Measurements from ENCODE around the gene PPP1R13B.

Gene PPP1R13B

DNA sequence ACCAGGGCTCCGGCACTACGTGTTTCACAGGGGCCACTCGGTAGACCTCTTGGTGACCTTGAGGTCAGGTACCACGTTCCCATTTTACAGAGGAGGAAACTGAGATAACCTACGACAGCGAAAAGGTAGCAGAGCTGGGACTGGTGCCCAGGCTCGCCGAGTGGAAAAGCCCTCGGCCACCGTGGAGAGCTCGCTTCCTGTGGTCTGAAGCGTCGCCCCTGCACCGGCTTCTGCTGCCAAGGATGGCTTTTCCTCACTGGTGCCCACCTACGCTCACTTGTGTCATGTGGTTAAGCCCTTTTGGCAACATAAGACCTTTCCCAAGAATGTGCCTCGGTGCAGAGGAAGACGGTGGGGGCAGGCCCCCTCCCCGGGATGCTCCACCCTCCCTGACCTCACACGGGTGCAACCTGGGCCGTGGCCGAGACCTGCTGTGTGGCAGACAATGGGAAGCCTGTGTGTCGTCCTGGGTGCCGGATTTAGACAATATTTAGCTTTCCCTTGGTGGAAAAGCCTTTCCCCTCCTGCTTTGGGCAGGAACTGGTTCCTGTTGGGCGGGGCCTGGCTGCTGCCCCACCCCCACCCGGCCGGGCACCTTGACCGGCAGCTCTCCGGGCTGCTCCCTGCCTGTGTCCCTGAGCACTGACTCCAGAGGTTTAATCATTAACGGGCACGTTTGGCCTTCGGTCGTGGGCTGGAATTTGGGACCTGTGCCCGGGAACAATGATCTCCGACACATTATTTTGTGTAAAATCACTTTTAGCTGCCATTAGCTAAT is 32.4 kb upstream of the PPP1R13B start:
- no peak for DNase-seq

DNA sequence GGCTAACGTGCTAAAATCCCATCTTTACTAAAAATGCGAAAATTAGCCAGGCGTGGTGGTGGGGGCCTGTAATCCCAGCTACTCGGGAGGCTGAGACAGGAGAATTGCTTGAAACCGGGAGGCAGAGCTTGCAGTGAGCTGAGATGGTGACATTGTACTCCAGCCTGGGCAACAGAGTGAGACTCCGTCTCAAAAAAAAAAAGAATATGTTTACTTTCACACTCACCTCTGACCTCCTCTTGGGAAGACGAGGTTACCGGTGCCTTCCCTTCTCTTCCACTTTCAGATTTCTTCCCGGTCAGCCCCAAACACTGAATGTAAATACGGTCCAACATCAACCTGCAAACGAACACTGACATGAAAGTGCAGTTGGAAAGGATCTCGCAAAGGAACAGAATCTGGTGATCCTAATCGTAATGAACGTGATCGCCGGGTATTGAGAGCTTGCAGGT is 31.8 kb upstream of the PPP1R13B start:
- no peak for DNase-seq

DNA sequence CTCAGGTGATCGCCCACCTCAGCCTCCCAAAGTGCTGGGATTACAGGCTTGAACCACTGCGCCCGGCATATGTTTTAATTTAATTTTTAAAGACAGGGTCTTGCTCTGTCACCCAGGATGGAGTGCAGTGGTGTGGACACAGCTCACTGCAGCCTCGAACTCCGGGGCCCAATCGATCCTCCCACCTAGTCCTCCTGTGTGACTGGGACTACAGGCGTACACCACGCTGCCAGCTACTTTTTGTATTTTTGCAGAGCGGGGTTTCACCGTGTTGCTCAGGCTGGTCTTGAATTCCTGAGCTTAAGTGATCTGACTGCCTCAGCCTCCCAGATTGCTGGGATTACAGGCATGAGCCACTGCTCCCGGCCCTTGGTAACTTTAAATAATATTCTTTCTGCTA is 30.8 kb upstream of the PPP1R13B start:
- no peak for DNase-seq

DNA sequence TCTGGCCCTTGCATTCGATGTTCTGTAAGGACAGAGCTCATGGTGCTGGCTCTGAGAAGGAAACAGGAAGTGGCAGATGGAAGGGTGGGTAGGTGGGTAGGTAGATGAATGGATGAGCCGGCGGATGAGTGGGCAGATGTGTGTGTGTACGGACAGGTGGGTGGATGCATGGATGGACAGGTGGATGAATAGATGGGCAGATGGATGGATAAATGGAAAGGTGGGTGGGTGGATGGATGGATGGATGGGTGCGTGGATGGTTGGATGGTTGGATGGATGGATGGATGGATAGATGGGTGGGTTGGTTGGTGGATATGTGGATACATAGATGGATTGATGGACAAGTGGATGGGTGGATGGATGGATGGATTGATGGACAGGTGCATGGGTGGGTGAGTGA is 27.6 kb upstream of the PPP1R13B start:
- no peak for DNase-seq

DNA sequence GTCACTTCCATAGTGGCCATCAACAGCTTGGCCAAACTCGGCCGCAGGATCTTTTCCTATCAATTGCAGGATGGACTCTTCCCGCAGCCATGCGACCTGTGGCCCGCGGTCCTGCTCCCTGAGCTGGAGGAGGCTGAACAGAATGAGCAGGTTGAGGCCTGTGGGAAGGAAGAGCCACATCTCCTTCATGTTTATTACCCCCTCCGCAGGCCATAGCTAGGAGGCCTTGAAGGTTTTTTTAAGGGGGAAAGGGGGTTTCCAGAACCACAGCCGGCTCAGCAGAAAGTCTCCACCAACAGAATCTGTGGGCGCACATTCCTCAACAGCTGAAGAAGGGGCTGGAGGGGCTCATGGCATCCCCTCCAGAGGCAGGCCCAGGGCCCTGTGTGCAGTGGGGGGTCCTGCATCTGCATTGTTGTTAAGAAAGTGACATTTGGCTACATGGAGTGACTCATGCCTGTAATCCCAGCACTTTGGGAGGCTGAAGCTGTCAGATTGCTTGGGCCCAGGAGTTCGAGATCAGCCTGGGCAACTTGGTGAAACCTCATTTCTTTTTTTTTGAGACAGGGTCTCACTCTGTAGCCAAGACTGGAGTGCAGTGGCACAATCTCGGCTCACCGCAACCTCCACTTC is 25.2 kb upstream of the PPP1R13B start:
- DNase-seq, result no peak

DNA sequence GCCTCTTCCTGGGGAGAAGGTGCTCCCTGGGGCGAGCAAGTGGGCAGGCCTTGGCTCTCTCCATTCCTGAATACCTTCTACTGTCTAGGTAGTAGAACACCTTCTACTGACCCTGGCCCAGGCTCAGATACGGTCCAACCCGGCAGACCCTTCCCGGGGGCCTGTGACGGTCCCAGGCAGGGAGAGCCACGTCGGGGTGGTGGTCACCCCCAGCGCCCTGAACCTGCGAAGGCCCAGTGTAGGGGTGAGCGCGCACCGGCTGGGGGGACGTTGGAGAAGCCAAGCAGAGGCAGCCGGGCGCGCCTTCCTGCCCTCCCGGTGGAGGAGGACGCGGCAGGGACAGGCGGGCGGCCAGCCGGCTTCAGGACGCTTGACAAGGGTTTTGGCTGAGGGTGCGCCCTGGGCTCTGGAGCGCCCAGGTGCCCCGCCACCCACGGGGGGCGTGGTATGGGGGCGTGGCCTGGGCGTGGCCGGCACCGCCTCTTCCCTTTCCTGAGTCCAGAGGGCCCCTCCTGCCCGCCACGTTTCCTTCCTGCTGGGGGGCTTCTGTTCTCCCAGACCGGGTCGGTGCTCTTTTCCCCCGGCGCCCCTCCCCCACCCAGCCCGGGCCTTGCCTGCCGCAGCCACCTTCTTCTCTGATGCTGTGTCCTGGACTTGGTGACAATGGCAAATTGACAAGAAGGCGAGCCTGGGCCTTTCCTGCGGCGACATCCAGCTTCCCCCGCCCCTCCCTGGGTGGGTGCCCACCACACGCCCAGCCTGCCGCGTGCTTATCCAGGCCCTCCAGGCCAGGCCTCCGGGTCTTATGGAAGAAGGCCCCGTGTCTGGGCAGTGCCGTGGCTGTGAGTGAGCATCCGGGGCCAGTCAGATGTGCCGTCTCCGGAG is 24.5 kb upstream of the PPP1R13B start:
- DNase-seq, result peak; percentile 18 to 74 (median 45)

DNA sequence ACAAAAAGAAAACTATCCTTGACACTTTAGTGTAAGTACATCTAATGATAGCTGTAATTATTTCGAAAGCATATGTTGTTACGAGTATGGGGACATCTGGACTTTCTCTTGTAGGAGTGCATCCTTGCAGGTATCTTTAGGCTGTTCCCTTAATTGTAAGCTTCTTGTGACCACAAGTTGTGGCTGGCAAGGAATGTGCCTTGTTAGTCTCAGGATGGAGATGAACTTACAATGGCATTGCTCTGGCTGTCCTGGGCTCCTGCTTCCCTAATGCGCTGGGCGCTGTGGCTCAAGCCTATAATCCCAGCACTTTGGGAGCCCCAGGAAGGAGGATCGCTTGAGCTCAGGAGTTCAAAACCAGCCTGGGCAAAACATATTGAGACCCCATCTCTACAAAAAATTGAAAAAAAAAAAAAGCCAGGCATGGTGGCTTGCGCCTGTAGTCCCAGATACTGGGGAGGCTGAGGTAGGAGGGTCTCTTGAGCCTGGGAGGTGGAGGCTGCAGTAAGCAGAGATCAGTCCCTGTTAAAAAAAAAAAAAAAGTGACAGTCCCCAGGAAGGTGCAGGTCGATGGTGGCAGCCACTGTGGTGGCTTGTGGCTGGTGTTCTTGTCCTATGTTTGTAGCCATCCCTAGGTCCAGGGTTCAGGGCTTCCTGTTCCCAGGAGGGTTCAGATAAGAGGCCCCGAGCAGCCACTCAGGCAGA is 23.7 kb upstream of the PPP1R13B start:
- DNase-seq, result no peak

DNA sequence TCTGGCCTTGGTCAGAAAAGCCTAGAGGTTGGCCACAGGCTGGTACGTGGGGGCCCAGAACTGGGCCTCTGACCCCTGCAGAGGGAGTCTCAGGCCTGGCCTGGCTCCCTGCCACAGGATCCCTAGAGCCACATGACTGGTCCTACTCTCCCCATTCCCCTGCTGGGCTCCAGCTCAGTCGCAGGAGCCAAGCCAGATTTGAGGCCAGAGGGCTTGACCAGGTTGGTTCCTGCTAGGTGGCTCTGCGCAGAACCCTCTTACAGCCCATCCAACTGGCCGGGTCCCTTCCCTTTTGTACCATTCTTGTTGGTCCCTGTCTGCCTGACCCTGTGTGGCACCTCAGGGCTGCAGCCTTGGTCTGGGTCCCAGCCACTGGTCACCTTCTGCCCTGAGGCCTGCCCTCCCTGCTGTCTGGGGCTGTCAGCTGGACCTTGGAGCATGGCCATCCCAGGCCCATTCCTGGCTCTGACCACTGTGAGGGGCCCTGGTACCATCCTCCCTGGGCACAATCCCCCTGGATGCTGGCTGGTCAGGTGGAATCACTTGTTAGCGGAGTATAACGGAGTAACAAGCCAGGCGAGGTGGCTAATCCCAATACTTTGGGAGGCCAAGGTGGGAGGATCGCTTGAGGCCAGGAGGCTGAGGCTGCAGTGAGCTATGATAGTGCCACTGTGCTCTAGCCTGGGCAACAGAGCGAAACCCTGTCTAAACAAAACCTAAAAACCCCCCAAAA is 22.9 kb upstream of the PPP1R13B start:
- DNase-seq, result no peak

DNA sequence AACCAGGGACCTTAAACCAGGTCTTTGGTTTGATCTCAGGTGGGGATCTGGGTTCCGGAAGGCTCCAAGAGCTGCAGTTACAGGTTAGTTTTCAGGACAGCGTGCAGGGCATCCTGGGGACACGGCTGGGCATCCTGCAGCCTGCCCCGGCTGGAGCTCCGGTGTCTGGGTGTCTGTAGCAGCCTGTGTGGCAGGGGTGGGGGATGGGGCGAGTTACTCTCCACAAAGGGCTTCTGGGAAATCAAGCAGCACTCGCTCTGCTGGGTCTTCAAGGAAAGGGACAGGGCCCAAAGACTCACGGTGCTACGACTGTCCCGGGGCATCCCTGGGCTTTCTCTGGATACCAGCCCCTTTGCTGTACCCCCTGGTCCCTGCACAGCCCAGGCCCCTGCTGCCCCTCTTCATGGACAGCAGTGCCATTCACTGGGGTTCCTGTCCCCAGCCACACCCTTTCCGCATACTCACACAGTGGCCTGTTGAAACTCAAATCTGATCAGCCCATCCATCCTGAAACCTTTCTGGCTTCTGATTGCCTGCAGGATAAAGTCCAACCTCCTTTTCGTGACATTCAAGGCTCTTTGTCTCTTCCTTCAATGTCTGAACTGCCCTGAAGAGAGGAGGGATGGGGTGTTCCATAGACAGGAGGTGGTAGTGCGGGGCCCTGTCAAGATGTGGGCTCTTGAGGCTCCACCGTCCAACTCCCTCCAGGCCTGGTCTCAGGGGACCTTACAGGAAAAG is 22.2 kb upstream of the PPP1R13B start:
- no peak for DNase-seq

DNA sequence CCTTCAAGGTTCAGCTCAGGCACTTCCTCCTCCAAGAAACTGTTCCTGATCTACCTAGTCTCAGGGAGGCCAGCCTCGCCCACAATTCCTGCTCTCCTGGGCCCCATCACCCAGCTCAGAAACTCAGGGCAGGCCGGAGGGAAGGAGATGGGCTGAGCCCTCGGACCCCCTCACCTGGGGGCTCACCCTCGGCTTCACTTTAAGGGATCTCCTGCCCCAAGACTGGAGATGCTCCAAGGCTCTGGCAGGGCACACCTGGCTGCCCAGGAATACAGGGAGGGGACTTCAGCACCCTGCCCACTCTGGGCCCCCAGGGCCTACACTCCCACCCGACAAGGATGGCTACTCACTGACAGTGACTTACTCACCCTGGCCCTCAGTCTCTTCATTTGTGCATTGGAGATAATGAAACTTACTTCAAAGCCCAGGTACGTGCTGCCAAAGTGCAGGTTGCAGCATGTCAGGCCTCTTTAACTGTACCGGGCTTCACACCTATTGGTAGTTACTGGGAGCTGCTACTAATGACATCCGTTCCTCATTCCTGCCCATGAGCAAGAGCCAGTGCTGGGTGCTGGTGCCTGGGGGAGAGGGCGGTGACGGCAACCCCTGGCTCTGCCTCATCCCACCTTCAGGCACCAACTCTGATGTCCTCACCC is 21.0 kb upstream of the PPP1R13B start:
- DNase-seq, result no peak

DNA sequence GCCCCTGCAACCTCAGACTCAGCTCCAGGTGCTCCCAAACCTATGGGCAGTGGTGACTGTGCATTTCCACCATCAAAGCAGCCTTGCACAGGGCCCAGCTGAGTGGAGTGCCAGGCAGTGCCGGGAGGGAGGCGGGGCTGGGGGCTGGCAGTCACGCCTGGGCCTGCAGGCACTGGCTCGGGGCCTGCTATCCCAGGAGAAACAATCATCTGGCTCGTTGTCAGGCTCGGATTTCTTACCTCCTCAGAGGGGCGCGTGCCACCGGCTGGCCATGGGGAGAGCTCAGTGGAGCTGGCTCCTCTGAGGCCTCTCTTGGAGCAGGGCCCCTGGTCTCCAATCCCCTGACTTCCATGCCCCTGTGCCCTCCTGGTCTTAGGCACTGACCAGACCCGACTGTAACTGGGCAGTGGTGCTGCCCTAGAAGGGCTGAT is 20.2 kb upstream of the PPP1R13B start:
- no peak for DNase-seq

DNA sequence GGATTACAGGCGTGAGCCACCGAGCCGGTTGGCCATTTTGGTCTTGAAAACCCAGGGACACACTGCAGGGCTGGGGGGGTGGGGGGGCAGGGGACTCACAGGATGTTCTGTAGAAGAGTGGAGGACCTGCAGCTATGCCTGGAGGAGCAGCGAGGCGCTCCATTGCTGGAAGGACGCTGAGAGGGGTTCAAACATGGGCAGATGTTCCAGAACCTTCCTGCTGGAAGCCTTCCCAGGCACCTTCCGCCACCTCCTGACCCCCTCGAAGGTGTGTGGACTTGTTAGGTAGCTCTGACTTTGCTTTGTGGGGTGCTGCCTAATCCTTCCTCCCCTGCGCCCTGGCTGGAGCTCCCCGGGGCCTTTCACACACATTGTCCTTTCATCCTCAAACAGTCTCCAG is 19.6 kb upstream of the PPP1R13B start:
- no peak for DNase-seq

DNA sequence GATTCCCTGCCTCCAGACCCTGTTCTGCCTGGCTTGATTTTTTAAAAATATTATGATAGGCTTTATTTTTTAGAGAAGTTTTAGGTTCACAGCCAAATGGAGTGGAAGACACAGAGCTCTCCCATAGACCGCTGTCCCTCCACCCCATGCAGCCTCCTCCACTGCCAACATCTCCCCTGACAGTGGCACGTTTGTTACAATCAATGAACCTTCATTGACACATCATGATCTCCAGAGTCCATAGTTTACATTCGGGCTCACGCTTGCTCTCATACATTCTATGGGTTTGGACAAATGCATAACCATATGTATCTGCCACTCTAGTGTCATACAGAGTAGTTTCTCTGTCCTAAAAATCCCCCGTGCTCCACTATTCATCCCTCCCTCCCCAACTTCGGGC is 15.9 kb upstream of the PPP1R13B start:
- DNase-seq, result no peak

DNA sequence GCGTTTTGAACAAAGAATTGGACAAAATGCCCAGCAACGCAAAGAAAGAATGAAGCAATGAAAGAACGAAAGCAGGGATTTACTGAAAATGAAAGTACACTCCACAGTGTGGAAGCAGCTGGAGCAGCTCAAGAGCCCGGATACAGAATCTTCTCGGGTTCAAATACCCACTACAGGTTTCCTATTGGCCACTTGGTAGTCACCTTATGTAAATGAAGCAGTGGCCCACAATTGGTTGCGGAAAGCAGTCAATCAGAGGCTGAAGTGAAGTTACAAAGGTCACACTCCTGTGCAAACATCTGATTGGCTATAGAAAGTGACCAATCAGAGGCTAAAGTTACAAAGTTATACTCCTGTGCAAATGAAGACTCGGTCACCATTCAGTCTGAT is 15.0 kb upstream of the PPP1R13B start:
- no peak for DNase-seq

DNA sequence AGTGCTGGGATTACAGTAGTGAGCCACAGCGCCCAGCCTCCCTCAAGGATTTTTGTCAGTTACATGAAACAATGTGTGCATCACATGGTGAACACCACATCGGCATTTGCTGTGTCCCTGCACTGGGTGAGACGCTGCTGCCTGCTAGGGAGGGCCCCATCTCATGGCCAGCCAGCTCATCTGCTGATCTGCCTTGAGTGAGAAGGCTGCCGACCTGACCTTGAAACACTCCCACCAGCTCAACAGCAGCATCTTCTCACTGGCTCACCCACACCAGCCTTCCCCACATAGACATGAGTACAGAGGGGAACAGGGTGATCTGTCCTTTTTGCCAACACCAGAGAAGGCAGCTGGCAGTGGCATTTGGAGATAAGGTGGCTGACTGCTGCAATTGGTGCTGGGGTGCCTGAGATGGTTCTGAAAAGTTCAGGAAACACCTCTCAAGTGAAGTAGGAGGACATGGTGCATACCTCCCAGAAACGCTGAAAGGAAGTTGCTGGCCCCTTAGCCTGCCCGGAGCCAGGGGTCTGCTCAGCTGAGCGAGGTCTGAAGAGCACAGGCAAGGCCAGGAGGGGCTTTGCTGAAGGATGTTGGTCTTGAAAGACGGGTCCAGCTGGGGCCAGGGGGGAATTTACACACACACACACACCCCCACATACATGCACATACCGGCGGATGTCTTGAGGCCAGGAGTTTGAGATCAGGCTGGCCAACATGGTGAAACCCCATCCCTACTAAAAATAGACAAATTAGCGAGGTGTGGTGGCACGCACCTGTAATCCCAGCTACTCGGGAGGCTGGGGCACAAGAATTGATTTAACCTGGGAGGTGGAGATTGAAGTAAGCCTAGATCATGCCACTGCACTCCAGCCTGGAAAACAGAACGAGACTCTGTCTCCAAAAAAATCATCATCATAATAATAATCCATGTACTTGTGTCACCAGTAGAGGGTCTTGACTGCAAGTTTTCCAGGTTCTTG is 14.3 kb upstream of the PPP1R13B start:
- no peak for DNase-seq

DNA sequence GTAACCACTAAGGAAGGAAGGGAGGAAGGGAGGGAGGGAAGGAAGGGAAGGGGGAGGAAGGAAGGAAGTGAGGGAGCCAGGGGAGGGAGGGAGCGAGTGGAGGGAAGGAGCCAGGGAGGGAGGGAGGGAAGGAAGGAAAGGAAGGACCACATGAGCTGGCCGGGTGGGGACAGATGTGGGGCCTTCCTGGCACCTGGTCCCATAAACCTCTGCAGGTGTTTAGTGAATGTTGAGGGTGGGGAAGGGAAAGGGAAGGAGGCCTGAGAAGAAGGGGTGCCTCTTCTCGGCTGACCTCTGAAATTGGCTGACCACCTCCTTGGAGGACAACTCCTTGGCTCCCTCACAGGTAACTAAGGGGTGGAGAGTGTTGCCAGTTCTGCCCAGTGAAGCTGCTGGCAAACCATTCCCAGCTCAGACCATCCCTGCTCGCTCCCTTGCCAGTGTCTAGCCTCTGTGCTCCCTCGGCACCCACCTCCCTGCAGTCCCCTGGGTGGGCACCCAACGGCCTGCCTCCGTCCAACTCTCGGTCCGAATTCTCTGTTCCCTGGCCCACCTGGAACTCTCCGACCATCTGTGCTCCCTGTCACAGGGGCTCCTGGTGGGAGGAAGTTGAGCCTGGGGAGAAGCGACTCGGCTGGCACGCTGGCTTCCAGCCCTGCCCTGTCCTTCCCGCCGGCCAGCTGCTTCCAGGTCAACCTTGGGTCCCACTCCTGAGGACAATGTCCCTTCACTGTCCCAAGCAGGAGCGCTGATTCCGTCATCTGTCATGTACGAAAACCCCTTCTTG is 12.2 kb upstream of the PPP1R13B start:
- no peak for DNase-seq

DNA sequence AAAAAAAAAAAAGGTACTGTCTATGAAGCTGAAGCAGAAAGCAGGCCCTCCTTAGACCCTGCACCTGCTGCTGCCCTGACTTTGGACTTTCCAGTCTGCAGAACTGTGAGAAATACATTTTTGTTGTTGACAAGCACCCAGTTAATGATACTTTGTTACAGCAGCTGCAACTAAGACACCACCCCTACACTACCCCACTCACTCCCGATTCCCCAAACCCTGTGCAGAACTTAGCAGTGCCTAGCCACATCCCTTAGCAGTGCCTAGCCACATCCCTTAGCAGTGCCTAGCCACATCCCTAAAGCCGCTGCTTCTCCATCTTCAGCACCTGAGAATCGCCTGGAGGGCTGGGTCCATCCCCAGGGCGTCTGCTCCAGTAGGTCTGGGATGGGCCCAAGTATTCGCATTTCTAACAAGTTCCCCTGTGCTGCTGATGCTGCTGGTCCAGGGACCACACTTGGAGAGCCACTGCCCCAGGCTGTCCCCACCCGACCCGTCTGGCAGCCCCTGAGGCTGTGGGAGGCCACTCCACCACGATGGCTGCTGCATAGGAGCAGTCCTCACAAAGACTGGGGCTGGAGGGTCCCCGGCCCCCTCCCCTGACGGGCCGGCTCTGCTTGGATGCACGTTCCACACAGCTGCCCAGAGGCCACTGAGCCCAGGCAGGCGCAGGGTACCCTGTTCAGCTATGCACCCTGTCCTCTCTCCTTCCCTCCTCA is 10.8 kb upstream of the PPP1R13B start:
- no peak for DNase-seq

DNA sequence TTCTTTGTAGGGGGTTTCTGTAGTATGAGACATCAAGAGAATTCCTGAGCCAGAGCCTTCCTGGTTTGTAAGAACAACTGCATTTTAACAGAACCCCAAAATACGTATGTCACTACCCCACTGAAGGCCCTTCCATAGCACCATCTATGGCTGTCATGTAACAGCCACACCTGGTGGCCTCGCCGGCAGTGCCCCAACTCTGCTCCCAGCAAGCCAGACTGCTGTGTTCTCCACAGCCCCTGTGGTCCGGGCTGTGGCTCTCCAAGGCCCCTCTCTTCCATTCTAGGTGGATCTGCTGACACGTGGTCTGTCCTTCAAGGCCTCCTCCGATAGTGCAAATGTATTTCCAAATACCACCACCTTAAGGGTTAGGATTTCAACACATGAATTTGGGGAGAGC is 9.9 kb upstream of the PPP1R13B start:
- DNase-seq, result no peak

All from activated naive CD4-positive, alpha-beta T cell (primary cell).